Activated CD4-positive, alpha-beta T cell treated with anti-CD3 and anti-CD28 coated beads, Interleukin-2, amount 10 ng/mL, durations not matched to agents 24 days and 14 days (primary cell): Measurements from ENCODE around the gene CD53. TPM values are rescaled to one million over a fixed set of nuclear protein-coding genes. Genes with fewer than 3 reads are reported as not detected.
"Not testable (repeated sequence)": the region's sequence is repeated elsewhere in the genome, so short reads cannot be mapped to it uniquely, and the experiment has no call there.

Experiments
- DNase-seq: peaks from one replicate; pipeline ENCODE4 v3.0.0; 2022
- H3K27ac Mint-ChIP-seq: one replicate; pipeline ENCODE4 v1.8.0; 2022; ENCODE audit warnings: mild to moderate bottlenecking, mixed read lengths
- H3K27me3 Mint-ChIP-seq: one replicate; pipeline ENCODE4 v1.8.0; 2022; ENCODE audit warnings: mixed read lengths
- H3K36me3 Mint-ChIP-seq: one replicate; pipeline ENCODE4 v1.8.0; 2022; ENCODE audit warnings: low read depth, mild to moderate bottlenecking, mixed read lengths
- H3K4me1 Mint-ChIP-seq: one replicate; pipeline ENCODE4 v1.8.0; 2021; ENCODE audit warnings: mixed read lengths
- H3K4me3 Mint-ChIP-seq: one replicate; pipeline ENCODE4 v1.8.0; 2022; ENCODE audit warnings: mild to moderate bottlenecking, moderate library complexity, mixed read lengths
- H3K9me3 Mint-ChIP-seq: one replicate; pipeline ENCODE4 v1.8.0; 2021; ENCODE audit warnings: mixed read lengths
- intact Hi-C: fragments of 100-400 bp; cut with micrococcal nuclease; formaldehyde crosslinking; loops from one replicate; pipeline ENCODE4 v1.15.1; 2023
- total RNA-seq: library from RNA; stranded (reverse); gene quantifications from 2 replicates; pipeline ENCODE4 v1.2.3, GENCODE V29; 2022

Gene CD53
- total RNA-seq, result 185 and 190 TPM in 2 replicates

DNA sequence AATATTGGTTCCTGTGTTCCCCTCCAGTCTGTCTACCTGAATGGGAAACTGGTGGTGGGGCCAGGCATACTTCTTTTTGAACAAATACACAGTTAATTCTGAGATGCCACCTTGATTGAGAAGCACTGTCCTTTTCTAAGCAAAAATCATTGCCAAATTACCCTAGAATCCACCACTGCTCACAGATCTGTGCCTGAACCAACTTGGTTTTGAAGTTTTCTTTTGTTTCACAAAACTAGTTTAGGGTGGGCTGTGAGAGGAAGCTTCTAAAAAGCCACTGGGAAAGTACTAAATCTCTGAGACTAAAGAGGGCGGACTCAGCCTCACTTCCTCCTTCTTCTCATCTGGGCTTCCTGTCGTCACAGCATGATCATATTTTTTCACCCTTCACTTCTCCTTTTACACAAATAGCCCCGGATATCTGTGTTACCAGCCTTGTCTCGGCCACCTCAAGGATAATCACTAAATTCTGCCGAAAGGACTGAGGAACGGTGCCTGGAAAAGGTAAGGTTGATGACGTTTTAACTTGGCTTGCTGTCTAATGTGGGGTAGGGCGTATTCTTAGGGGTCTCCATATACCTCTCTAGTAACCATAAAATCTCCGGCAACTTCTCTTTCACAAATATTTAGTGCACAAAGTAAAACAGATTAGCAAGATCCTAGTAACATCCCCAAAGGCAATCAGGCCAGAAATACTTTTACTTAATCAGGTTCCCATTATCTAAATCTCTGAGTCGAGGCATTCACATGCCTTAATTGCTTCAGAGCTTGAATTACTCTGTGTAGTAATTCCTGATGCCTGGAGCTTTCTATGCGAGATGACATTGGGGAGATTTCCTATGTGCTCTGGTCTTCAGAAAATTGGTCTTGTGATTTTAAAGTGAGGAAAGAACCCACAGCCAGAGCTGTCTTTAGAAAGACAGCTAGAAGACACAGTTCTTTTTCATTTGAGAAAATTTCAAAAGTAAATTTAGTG, at the start of gene CD53:
TSS of gene CD53 (plus strand) at position 404 of the 976 bp plus-strand sequence. CDS start 18,261 bp downstream, outside the sequence.
- Mint-ChIP-seq H3K36me3 (peaks cover 26% of the 10 kb centered on the region), H3K4me1 (peaks cover 34% of the 10 kb centered on the region), H3K4me3 (peak within 1 kb of the TSS; percentile 98), H3K9me3 (peaks cover 5% of the 10 kb centered on the region), H3K27me3 (no peaks in the 10 kb centered on the region), H3K27ac (peak within 1 kb of the TSS; percentile 97)
- DNase-seq, result peak; percentile 87
- intact Hi-C loops, result loop anchor here (1.0 to 10.0 kb wide), 5 partner anchors 8 to 752 kb away; partner anchors contain the start of genes CEPT1 and DRAM2

DNA sequence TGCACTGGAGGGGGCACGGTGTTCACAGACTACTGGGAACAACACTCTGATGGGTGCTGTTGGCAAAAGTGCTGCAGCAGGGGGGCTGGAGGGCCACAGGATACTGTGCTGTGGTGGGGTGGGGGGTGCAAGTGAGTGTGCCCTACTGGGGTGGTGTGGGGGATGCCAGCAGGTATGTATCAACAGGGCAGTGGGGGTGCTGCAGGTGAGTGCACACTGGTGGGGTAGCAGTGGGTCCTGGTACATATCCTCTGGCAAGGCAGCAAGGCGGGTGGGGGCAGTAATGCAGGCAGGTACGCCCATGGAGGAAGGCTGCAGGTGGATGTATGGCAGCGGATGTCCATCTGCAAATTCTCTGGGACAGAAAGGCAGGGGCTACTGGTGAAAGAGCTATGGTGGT, 48.8 kb upstream of the CD53 start:
- DNase-seq, result no peak
- intact Hi-C loops, result no loop called here
- Mint-ChIP-seq H3K36me3 (no peaks in the 10 kb centered on the region), H3K4me3 (no peak overlapping the region), H3K4me1 (no peaks in the 10 kb centered on the region), H3K27me3 (peaks cover 42% of the 10 kb centered on the region), H3K27ac (no peak overlapping the region), H3K9me3 (peaks cover 11% of the 10 kb centered on the region)

- Mint-ChIP-seq H3K27ac (no peak overlapping the region), H3K27me3 (peaks cover 43% of the 10 kb centered on the region), H3K36me3 (no peaks in the 10 kb centered on the region), H3K4me1 (peaks cover 6% of the 10 kb centered on the region), H3K4me3 (no peak overlapping the region), H3K9me3 (peaks cover 6% of the 10 kb centered on the region)
- intact Hi-C loops, result no loop called here
- DNase-seq, result peak; percentile 80
These were observed 42.9 kb upstream of the CD53 start for GRCh38 chr1:110829955-110830553.

DNA sequence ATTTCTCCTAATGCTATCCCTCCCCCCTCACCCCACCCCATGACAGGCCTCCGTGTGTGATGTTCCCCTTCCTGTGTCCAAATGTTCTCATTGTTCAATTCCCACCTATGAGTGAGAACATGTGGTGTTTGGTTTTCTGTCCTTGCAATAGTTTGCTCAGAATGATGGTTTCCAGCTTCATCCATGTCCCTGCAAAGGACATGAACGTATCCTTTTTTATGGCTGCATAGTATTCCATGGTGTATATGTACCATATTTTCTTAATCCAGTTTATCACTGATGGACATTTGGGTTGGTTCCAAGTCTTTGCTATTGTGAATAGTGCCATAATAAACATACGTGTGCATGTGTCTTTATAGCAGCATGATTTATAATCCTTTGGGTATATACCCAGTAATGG, 39.2 kb upstream of the CD53 start:
- DNase-seq, H3K4me1 Mint-ChIP-seq, H3K4me3 Mint-ChIP-seq, H3K36me3 Mint-ChIP-seq, H3K9me3 Mint-ChIP-seq, H3K27ac Mint-ChIP-seq, intact Hi-C loops: not testable (repeated sequence)
- H3K27me3 Mint-ChIP-seq, result peaks cover 30% of the 10 kb centered on the region

GRCh38 chr1:110846861-110847260, 26.1 kb upstream of the CD53 start:
- H3K9me3 Mint-ChIP-seq, result peaks cover 7% of the 10 kb centered on the region
- no peaks in the 10 kb centered on the region for H3K4me1 Mint-ChIP-seq
- H3K27ac Mint-ChIP-seq, result no peak overlapping the region
- intact Hi-C loops, result no loop called here
- H3K27me3 Mint-ChIP-seq, result peaks cover 20% of the 10 kb centered on the region
- DNase-seq, result no peak
- no peak overlapping the region for H3K4me3 Mint-ChIP-seq
- H3K36me3 Mint-ChIP-seq, result no peaks in the 10 kb centered on the region

- peaks cover 8% of the 10 kb centered on the region for H3K9me3 Mint-ChIP-seq
- intact Hi-C loops, result no loop called here
- H3K27me3 Mint-ChIP-seq, result peaks cover 12% of the 10 kb centered on the region
- H3K4me1 Mint-ChIP-seq, result peaks cover 5% of the 10 kb centered on the region
- DNase-seq, result no peak
- H3K4me3 Mint-ChIP-seq, result no peak overlapping the region
- no peaks in the 10 kb centered on the region for H3K36me3 Mint-ChIP-seq
- H3K27ac Mint-ChIP-seq, result no peak overlapping the region
These were observed 22.8 kb upstream of the CD53 start for GRCh38 chr1:110850145-110850544.

DNA sequence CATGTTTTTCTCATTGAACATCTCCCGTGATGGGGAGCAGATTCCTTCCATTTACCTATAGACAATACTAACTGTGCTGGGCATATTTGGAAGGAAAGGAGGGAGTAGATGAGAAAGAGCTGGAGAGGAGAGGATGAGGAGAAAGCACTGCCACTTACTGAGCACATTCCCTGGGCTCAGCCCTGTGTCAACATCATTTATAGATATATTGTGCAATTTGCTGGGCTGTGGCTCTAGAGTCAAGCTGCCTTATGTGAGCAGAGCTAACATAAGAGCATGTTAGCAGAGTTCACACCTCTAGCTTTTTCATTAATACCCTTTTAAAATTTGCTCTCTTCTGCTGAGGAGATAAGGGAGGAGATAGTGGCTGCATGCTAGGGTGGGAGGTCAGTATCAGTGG, 22.3 kb upstream of the CD53 start:
- DNase-seq, result no peak
- H3K4me1 Mint-ChIP-seq, result peaks cover 5% of the 10 kb centered on the region
- peaks cover 7% of the 10 kb centered on the region for H3K9me3 Mint-ChIP-seq
- H3K27me3 Mint-ChIP-seq, result peaks cover 12% of the 10 kb centered on the region
- H3K27ac Mint-ChIP-seq, result no peak overlapping the region
- no peaks in the 10 kb centered on the region for H3K36me3 Mint-ChIP-seq
- intact Hi-C loops, result no loop called here
- H3K4me3 Mint-ChIP-seq, result no peak overlapping the region

DNA sequence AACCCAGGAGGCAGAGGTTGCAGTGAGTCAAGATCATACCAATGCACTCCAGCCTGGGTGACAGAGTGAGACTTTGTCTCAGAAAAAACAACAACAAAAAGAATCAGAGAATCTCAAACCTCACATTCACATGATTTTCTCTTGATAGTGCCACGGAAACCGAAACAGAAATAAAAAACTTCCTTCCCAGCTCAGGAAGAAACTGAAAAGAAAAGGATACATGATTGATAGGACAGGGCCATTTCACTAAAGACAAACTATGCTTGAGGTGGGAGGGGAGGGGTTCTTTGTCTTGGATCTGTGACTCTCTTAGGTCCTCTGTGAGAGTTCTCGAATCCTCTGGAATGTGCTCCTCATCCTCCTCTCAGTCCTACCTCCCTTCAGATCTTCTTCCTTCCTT, 19.8 kb upstream of the CD53 start:
- Mint-ChIP-seq H3K36me3 (no peaks in the 10 kb centered on the region), H3K27ac (no peak overlapping the region), H3K9me3 (peaks cover 7% of the 10 kb centered on the region), H3K27me3 (peaks cover 9% of the 10 kb centered on the region), H3K4me1 (peaks cover 8% of the 10 kb centered on the region), H3K4me3 (no peak overlapping the region)
- intact Hi-C loops, result no loop called here
- DNase-seq, result no peak

- H3K4me3 Mint-ChIP-seq, result no peak overlapping the region
- intact Hi-C loops, result no loop called here
- H3K27me3 Mint-ChIP-seq, result peaks cover 9% of the 10 kb centered on the region
- no peak for DNase-seq
- H3K4me1 Mint-ChIP-seq, result peaks cover 22% of the 10 kb centered on the region
- peaks cover 9% of the 10 kb centered on the region for H3K9me3 Mint-ChIP-seq
- no peak overlapping the region for H3K27ac Mint-ChIP-seq
- no peaks in the 10 kb centered on the region for H3K36me3 Mint-ChIP-seq
These were observed 16.5 kb upstream of the CD53 start for GRCh38 chr1:110856410-110856809.

DNA sequence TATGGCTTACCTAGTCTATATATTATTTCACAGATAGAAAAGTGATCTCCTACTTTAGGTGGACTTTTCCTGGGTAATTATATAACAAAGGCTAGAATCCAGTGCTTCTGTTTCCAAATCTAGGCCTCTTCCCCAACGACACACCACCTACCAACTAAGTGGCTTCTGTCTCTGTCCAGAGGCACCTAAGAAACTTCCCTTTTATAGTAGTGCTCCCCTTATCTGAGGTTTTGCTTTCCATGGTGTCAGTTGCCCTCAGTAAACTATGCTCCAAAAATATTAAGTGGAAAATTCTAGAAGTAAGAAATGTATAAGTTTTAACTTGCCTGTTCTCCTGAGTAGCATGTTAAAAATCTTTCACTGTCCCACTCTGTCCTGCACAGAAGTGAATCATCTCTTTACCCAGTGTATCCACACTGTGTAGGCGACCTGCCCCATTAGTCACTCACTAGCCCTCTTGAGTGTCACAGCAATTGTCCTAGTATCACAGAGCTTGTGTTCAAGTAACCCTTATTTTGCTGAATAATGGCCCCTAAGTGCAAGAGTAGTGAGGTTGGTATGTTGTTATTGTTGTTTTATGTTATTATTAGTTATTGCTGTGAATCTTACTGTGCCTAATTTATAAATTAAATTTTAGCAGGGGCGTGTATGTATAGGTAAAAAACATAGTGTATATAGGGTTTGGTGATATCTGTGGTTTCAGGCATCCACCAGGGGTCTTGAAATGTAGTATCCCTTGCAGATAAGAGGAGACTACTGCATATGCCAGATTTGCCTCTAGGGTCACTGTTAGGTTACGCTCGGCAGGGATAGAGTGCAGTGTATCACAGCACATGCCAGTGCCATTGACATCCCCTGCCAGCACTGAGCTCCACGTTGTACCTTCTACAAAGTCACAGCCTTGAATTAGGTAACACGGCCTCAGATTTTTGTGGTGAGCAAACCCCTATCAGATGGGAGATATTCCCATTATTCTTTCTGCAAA, 14.7 kb upstream of the CD53 start:
- H3K9me3 Mint-ChIP-seq, result peaks cover 14% of the 10 kb centered on the region
- no peaks in the 10 kb centered on the region for H3K36me3 Mint-ChIP-seq
- DNase-seq, result no peak
- intact Hi-C loops, result no loop called here
- H3K4me1 Mint-ChIP-seq, result peaks cover 20% of the 10 kb centered on the region
- H3K27me3 Mint-ChIP-seq, result peaks cover 9% of the 10 kb centered on the region
- H3K4me3 Mint-ChIP-seq, result no peak overlapping the region
- H3K27ac Mint-ChIP-seq, result no peak overlapping the region

DNA sequence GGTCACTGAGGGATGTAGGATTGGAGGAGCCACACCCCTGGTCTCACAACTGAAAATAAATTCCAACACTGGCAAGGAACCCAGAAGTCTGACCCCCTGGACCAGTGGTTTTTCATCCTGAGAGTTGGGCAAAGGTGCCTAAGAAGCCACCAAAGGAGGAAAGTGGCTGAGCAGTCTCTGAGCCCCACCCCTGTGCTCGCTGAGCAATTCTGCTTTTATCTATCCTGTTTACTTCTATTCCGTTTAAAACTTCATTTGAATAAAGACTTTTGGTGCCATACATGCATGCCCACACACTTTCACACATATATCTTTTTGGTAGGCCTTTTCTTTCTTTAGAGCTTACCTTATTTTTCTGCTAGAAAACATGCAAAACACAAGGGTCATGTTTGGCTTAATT, 13.9 kb upstream of the CD53 start:
- peaks cover 21% of the 10 kb centered on the region for H3K4me1 Mint-ChIP-seq
- peaks cover 18% of the 10 kb centered on the region for H3K9me3 Mint-ChIP-seq

GRCh38 chr1:110860174-110860573, 12.8 kb upstream of the CD53 start:
- peaks cover 21% of the 10 kb centered on the region for H3K4me1 Mint-ChIP-seq
- H3K27ac Mint-ChIP-seq, result no peak overlapping the region
- no peak for DNase-seq

More for the DNA sequence above, 13.9 kb upstream of the CD53 start:
- H3K4me3 Mint-ChIP-seq, result no peak overlapping the region
- H3K27ac Mint-ChIP-seq, result peak overlapping the region; percentile 17
- DNase-seq, result no peak
- intact Hi-C loops, result no loop called here
- peaks cover 9% of the 10 kb centered on the region for H3K27me3 Mint-ChIP-seq
- no peaks in the 10 kb centered on the region for H3K36me3 Mint-ChIP-seq

DNA sequence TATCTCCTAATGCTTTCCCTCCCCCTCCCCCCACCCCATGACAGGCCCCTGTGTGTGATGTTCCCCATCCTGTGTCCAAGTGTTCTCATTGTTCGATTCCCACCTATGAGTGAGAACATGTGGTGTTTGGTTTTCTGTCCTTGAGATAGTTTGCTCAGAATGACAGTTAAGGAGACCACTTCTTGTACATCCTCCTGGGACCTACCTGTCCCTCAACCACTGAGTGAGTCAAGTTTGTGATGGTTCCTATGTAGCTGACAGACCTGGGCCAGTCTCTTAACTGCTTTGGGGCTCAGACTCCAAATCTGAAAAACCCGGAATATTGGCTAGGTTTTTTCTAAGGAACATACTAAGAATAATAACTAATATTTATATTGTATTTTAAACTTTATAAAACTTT, 12.3 kb upstream of the CD53 start:
- not testable (repeated sequence) for H3K27me3 Mint-ChIP-seq, H3K27ac Mint-ChIP-seq, H3K36me3 Mint-ChIP-seq, DNase-seq, H3K4me3 Mint-ChIP-seq
- intact Hi-C loops, result loop anchor here (2.0 to 5.0 kb wide), 2 partner anchors 14 to 37 kb away; no protein-coding TSS in a partner anchor
- Mint-ChIP-seq H3K4me1 (peaks cover 21% of the 10 kb centered on the region), H3K9me3 (peaks cover 24% of the 10 kb centered on the region)

More at GRCh38 chr1:110860174-110860573, 12.8 kb upstream of the CD53 start:
- Mint-ChIP-seq H3K27me3 (peaks cover 5% of the 10 kb centered on the region), H3K9me3 (peaks cover 23% of the 10 kb centered on the region), H3K4me3 (no peak overlapping the region), H3K36me3 (peaks cover 5% of the 10 kb centered on the region)
- intact Hi-C loops, result loop anchor here (2.0 to 5.0 kb wide), 2 partner anchors 15 to 37 kb away; no protein-coding TSS in a partner anchor
